Stimulated activated CD4-positive, alpha-beta T cell treated with anti-CD3 and anti-CD28 coated beads, Interleukin-15, amount 100 ng/mL, for 48 hours (primary cell): ENCODE results near the gene ANKRD18A.
"Not testable (repeated sequence)": the region's sequence is repeated elsewhere in the genome, so short reads cannot be mapped to it uniquely, and the experiment has no call there.

Experiments
- DNase-seq, 2 donors: peaks; one replicate each; pipeline ENCODE4 v3.0.0-alpha.2; 2020; ENCODE audit warnings: low read depth in 2 of 2

Gene ANKRD18A

DNA sequence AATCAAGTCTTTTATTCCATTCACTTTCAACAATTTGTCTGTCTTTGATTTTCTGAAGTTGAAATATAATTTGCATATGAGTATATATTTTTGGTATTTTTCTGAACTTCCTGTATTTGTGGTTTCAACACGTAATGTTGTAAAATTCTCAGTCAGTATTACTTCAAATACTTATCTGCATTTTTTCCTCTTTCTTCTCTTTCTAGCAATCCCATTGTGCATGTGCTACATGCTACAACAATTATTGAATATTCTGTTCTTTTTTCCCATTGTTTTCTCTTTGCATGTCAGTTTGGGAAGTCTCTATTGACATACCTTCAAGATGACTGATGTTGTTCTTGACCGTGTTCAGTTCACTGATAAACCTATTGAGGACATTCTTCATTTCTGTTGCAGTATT lies 5.6 kb upstream of the ANKRD18A start:
- DNase-seq, result no peak

DNA sequence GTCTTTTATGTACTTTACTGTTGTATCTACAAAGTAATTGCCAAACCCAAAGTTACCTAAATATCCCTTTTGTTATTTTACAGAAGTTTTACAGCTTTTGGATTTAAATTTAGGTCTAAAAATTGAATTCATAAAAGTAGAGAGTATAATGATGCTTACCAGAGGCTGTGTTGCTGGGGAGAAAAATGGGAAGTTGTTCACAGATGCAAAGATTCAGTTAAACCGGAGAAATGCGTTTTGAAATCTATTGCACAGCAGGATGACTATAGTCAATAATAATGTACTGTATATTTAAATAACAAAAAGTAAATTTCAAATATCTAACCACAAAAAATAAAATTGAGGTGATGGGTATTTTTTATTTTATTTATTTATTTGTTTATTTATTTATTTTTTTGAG lies 2.6 kb upstream of the ANKRD18A start:
- DNase-seq, result no peak

DNA sequence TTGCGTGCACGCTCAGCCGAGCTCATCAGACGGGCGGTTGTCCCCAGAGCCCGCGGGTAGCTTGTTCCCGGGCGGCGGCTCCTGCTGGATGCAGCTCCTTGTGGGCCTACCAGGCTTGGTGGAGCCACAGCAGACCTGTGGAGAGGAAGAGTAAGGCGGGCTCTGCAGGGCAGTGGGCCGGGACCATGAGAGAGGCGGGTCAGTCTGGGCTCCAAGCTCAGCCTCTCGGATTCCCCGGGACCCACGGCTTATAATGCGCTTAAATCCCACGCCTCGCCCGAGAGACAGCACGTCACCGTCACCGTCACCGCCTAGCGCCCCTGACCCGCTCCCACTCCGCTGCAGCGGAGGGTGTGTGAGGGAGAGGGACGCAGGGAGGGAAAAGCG lies 1.9 kb upstream of the ANKRD18A start:
- DNase-seq, result peak in 1 of 2 donors; percentile 1

DNA sequence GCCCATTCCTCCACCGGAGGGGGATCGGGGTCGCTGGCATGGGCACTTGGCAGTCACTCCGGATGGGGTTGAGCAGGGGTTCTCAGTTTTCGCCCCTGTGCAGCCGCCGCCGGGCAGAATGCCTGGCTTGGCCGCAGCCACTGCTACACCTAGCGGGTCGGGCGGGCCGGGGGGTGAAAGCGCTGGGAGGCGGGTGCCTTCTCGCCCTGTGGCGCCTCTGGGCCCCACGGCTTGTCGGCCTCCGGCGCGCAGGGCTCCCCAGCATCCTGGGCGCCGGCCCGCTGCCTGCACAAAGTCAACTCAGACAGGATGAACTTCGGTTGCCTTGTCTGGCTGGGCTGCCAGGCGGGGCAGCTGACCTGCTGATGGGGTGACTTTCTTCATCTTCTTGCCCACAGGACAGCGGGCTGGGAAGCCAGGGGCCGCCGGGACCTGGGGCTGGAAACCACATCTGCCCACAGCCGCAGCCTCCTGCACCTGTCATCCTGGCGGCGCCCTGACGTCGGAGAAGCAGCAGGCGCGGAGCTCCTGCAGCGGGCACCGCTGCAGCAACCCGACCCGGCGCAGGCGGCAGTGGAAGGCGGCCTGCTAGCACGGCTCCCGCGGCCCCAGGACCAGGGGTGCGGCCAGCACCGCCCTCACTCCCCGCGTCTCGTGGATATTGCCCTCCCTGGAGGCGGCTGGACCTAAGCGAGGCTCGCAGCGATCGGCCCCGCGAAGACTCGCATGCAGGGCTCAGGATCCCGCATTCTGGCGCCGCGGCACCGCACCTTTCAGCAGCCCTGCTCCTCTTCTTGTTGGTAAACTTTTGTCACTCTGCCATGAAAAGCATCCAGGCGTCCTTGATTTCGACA lies 1.3 kb upstream of the ANKRD18A start:
- peak; percentile 31 to 33 for DNase-seq

DNA sequence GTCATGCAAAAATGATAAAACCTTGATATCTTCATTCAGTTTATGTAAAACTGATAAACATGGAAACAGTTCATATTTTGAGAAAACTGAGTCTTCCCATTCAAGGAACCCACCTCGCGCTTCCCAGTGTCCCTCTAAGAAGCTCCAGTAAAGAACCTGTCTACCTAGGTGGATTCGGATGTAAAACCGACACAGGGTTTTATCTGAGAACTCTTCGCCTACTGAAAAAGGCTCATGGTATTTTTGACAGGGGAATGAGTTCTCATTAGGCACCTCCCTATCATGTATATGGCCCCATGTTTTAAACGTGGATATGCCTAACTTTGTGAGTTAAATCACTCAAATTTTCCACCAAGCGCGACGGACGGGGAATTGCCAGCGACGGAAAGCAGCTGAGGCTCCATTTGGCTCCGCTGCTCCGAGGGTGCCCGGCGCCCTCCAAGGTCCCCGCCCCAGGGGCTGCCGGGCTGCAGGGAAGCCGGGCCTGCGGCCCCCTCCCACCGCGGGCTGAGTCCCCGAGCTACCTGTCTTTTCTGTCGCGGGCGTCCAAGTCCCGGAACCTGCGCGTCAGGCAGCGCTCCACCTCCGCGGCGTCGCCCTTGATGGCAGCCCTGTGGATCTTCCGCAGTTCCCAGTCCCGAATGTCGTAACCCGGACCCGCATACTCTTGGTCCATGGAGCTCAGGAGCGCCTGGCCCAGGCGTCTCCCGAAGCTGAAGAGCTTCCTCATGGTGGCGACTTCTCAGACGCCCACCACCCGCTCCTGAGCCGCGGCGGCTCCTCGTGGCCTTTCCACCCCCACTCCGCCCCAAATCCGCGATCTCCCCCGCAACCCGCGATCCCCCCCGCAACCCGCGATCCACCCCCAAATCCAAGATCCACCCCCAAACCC lies 594 bp downstream of the ANKRD18A start:
- peak; percentile 6 to 13 for DNase-seq

DNA sequence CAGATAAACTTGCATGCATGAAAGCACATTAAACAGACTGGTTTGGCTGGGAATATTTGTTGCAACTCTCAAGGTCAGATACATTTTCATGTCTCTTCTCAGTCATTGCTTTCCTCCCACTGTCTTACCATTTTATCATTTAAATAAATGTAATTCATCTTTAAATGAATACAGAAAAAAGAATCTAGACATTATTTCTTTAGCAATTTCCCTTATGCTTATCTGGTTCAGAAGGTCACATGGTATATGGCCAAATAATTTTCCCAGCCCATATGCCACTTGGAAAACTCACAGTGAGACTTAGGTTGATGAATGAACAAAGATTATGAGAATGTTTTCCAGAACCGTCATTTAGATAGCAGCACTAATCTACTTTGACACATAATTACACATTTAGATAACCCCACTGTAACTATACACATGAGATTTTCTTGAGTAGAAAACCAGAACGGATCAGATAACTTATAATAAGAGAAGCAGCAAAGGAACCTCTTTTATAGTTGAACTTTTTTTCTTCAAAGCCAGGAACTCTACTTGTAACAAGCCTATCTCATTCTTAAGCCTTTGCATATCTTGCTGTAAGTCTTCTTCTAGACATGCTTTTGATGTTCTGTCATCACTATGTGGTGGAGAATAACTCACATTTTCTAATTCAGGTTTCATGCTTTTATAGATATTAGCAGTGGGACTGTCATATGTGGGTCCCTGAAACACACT lies 22.2 kb downstream of the ANKRD18A start:
- not testable (repeated sequence) for DNase-seq

DNA sequence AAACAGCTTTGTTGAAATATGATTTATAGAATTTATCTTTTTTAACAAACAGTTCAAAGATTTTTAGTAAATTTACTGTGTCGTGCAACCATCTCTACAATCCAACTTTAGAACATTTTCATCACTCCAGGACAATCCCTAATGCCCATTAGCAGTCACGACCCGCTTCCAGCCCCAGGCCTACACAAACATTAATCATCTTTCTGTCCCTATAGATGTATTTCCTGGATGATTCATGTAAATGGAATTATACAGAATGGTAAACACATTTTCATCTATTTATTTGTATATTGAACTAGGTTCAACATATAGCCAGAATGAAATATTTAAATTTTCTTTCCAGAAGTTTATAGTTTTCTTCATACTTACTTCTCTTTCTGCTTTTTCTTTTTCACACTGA lies 25.3 kb downstream of the ANKRD18A start:
- DNase-seq, result not testable (repeated sequence)

DNA sequence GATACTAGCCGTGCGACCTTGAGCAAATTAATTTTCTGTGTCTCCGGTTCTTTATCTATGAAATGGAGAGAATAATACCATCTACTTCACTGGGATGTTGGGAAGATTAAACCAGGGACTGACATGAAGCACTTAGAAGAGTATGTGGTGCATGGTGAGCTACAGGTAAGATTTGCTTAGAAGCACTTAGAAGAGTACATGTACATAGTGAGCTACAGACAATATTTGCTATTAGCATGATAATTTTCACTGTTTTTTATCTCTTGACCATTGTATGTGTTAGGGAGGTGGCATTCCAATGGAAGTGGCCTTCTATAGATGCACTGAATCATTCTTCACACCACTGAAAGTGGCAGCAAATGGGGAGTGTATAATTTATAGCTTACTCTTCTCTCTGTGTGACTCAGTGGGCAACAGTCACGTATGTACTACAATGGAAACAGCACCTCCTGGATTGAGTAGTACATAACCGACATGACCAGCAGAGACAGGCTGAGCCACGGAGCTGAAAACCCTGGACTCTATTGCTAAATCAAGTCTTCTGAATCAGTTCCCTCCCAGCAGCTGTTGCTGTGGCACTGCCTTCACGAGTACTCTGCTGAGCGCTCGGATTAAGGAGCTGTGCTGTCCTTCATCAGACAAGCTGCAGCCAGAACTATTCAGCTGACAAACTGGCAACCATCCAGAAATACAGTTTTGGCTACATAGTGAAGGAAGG lies 28.9 kb downstream of the ANKRD18A start:
- not testable (repeated sequence) for DNase-seq

DNA sequence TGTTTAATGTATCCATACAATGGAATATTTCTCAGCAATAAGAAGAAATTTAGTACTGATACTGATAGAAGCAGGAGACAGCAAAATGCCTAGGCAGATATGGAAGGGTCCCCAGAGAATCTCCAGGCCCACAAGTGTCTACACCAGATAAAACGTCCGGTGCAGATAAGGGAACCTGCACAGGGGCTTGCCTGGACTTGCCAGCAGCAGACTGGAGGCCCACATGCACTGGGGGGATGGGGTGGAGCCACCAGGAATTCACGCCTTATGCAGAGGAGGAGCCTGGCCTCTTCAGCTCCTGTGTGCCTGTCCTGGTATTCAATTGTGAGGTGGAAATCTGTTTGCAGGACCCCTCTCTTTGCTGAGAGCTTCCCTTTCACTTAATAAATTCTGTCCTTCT lies 36.6 kb downstream of the ANKRD18A start:
- DNase-seq, result not testable (repeated sequence)

DNA sequence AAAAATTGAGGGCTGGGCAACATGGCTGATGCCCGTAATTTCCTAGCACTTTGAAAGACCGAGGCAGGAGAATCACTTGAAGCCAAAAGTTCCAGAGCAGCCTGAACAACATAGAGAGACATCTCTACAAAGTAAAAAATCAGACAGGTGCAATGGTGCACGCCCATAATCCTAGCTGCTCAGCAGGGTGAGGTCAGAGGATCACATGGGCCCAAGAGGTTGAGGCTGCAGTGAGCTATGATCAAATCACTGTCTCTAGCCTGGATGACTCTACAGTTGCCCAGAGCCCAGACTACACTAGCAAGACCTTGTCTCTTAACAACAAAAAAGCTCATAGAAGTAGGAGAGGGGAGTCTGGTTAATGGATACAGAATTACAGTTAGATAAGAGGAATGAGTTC lies 40.3 kb downstream of the ANKRD18A start:
- DNase-seq, result not testable (repeated sequence)

DNA sequence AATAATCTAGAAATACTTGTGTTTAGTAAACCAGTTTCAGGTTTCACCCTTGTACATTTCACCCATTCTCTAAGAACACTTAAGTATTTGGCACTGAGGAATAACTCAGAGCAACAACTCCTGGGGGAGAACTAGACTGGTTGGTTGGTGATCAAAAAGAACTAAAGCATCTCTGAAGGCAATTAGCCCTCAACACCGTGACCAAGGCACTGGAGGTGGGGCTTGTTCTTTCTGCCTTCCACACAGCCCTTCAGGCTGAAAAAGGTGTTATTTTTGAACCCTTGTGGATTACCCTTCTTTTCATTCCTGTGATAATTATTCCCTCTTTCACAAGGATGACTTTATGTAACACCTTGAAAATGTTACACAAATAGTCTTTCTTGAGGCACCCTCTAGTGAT lies 44.2 kb downstream of the ANKRD18A start:
- not testable (repeated sequence) for DNase-seq

DNA sequence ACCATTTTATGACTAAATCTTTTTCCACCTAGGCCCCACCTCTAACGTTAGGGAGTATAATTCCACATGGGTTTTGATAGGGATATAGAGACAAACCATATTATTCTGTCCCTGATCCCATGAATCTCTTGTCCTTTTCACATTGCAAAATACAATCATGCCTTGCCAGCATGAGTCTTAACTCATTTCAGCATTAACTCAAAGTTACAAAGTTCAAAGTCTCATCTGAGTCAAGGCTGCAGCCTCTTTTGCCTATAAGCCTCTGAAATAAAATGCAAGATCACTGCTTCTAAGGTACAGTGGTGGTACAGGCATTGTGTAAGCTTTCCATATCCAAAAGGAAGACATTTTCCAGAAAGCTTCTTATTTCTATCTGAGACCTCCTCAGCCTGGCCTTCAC lies 54.3 kb downstream of the ANKRD18A start:
- not testable (repeated sequence) for DNase-seq

DNA sequence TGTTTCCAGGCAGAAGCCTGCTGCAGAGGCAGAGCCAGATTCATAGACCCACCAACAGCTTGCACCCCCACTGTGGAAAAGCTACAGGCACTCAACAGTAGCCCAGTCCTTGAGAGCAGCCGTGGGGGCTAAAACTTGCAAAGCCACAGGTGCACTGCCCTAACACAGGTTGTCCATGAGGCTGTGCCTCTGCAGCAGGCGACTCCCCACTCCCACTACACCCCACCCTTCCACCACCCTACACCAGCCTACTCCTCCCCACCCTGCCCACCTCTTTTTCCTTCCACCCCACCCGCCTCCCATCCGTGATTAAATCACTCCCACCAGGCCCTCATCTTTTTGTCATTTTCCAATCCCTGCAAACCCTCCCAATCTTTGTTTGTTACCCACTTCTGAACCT lies 55.2 kb downstream of the ANKRD18A start:
- not testable (repeated sequence) for DNase-seq

DNA sequence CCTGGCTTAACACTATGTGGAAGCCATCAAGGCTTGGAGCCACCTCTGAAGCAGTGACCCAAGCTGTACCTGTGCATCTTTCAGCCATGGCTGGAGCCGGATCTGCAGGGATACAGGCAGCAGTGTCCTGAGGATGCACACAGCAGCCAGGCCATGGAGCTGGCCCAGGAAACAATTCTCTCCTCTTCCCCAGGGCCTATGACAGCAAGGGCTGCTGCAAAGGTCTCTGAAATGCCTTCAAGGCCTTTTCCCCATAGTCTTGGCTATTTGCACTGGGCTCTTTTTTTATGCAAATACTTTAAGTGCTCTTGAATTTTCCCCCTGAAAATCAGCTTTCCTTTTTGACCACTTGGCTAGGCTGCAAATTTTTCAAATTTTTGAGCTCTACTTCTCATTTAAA lies 56.5 kb downstream of the ANKRD18A start:
- DNase-seq, result not testable (repeated sequence)

DNA sequence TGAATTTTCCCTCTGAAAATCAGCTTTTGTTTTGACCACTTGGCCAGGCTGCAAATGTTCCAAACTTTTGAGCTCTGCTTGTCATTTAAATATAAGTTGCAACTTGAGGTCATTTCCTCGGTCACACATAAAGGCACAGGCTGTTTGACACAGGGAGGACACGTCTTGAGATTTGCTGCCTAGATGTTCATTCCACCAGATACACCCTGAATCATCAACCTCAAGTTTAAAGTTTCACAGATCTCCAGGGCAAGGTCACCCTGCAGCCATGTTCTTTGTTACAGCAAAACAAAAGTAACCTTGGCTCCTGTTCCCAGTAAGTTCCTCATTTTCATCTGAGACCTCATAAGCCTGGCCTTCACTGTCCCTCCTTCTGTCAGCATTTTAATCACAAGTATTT lies 59.3 kb downstream of the ANKRD18A start:
- not testable (repeated sequence) for DNase-seq

DNA sequence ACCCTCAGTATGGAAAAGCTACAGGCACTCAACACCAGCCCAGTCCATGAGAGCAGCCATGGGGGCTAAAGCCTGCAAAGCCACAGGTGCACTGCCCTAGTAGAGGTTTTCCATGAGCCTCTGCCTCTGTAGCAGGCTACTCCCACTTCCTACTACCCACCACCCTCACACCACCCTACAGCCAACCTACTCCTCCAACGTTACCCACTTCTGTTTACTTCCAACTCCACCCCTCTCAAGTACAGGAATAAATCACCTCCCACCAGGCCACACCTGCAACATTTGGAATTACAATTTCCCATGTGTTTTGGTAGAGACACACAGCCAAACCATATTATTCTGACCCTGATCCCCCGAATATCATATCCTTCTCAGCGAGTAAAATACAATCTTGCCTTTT lies 61.2 kb downstream of the ANKRD18A start:
- DNase-seq, result not testable (repeated sequence)

DNA sequence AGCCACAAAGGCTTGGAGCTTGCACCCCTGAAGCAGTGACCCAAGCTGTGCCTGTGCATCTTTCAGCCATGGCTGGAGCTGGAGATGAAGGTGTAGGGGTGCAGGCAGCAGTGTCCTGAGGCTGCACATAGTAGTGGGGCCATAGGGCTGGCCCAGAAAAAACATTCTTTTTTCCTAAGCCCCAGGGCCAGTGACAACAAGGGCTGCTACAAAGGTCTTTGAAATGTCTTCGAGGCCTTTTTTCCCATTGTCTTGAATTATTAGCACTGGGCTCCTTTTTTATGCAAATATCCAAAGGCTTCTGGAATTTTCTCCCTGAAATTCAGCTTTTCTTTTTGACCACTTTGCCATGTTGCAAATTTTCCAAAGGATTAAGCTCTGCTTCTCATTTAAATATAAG lies 62.6 kb downstream of the ANKRD18A start:
- not testable (repeated sequence) for DNase-seq

DNA sequence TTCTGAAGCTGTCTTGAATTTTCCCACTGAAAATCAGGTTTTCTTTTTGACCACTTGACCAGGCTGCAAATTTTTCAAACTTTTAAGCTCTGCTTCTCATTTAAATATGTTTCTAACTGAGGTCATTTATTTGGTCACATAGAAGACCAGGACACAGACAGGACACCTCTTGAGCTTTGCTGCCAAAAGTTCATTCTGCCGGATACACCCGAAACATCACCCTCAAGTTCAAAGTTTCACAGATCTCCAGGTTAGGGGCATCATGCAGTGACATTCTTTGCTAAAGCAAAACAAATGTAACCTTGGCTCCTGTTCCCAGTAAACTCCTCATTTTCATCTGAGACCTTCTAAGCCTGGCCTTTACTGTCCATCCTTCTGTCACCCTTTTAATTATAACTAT lies 65.4 kb downstream of the ANKRD18A start:
- not testable (repeated sequence) for DNase-seq

DNA sequence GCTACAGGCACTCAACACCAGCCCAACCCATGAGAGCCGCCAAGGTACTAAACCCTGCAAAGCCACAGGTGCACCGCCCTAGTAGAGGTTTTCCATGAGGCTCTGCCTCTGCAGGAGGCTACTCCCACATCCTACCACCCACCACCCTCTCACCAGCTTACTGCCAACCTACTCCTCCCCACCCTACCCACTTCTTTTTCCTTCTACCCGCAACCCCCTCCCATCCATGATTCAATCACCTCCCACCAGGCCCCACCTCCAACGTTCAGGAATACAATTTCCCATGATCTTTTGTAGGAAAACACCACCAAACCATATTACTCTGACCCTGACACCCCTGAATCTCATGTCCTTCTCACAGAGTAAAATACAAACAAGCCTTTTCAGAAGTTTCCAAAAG lies 67.4 kb downstream of the ANKRD18A start:
- not testable (repeated sequence) for DNase-seq

DNA sequence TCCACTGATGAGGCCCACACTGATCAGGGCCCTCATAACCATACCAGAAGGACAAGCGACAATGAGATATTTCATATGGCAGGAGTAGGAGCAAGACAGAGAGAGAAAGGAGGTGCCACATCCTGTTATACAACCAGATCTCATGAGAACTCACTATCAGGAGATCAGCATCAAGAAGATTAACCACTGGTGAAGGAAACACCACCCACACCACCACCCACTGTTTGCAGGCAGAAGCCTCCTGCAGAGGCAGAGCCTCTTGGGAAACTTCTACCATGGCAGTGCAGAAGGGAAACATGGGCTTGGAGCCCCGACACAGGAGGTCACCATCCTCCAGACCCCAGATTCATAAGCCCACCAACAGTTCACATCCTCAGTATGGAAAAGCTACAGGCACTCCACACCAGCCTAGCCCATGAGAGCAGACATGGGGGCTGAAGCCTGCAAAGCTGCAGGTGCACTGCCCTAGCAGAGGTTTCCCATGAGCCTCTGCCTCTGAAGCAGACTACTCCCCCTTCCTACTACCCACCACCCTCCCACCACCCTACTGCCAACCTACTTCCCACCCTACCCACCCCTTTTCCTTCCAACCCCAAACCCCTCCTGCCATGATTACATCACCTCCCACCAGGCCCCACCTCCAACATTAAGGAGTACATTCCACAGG lies 73.8 kb downstream of the ANKRD18A start:
- DNase-seq, result peak in 1 of 2 donors; percentile 27

DNA sequence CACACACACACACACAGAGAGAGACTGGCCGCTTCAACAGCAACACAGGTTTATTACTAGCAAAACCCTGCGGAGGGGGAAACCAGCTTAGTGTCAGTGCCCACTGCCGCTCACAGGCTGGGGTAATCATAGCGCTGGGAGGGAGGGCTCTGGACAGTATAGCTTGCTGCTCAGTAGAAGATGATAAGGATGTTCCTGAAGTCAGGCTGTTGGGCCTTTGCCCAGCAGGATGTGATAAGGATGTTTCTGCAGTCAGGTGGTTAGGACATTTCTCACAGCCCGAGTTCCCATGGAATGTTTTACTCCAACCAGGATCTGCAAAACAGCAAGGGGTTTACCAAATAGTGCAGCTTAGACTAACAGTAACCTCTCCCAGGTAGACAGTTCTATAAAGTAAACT lies 79.9 kb downstream of the ANKRD18A start:
- DNase-seq, result not testable (repeated sequence)
